K562 (cell line): ENCODE measurements around the gene COX4I2. TPM values are rescaled to one million over a fixed set of nuclear protein-coding genes. Genes with fewer than 3 reads are reported as not detected.
A peak's percentile ranks its signal among the peaks of the same experiment; 100 is the strongest.

Source experiments
- DACH1 ChIP-seq: fragments of 450-650 bp; IDR thresholded peaks from 2 replicates; pipeline ENCODE4 v1.6.1; 2018; ENCODE audit not compliant: partially characterized antibody
- HDAC2 ChIP-seq: fragments of 450-650 bp; IDR thresholded peaks from 2 replicates; pipeline ENCODE4 v1.6.1; 2016; ENCODE audit warnings: mild to moderate bottlenecking
- KDM1A ChIP-seq, 2 experiments: fragments of 450-650 bp; IDR thresholded peaks; 2 replicates each; pipeline ENCODE4 v1.6.1; 2016; ENCODE audit warnings: mild to moderate bottlenecking in 2 of 2
- KLF13 ChIP-seq: fragments of 450-650 bp; IDR thresholded peaks from 2 replicates; pipeline ENCODE4 v1.6.1; 2016; ENCODE audit warnings: missing genetic modification characterization, low read depth, mild to moderate bottlenecking, missing compliant biosample characterization, moderate library complexity, borderline replicate concordance
- MEF2D ChIP-seq: conservative IDR thresholded peaks from 2 replicates; pipeline ENCODE4 v1.6.1; 2016; ENCODE audit warnings: low read depth, missing genetic modification characterization, missing compliant biosample characterization
- MXI1 ChIP-seq: IDR thresholded peaks from 2 replicates; pipeline ENCODE4 v1.6.1; 2011; ENCODE audit warnings: low read depth, mild to moderate bottlenecking, improper control_type of control experiment, low read length
- RAD51 ChIP-seq: fragments of 450-650 bp; IDR thresholded peaks from 2 replicates; pipeline ENCODE4 v1.7.1; 2016; ENCODE audit warnings: low read depth, mild to moderate bottlenecking, borderline replicate concordance
- SMAD1 ChIP-seq: fragments of 150-350 bp; IDR thresholded peaks from 2 replicates; pipeline ENCODE4 v1.6.1; 2014; ENCODE audit warnings: low read length, low read depth; ENCODE audit not compliant: partially characterized antibody
- SOX6 ChIP-seq: fragments of 450-650 bp; IDR thresholded peaks from 2 replicates; pipeline ENCODE4 v1.6.1; 2014; ENCODE audit warnings: mild to moderate bottlenecking
- ZNF217 ChIP-seq: sonication (generic); formaldehyde crosslinking; IDR thresholded peaks from 2 replicates; pipeline ENCODE4 v1.8.0; 2022; ENCODE audit warnings: mild to moderate bottlenecking, missing genetic modification reagents
- ZNF316 ChIP-seq: fragments of 450-650 bp; IDR thresholded peaks from 2 replicates; pipeline ENCODE4 v1.6.1; 2016
- polyA plus RNA-seq, 8 experiments: library from polyadenylated mRNA; depleted of rRNA in 4 of 8; stranded (reverse) in 5 of 8; unstranded in 3 of 8; fragments of >200 nt; fragmentation: Nextera tagmentation in 2 of 8; fragmentation: Illumina TruSeq in 1 of 8; extraction: Ambion mirVana in 2 of 8; extraction: Trizol in 1 of 8; gene quantifications; 2 replicates each; pipeline versions ENCODE4 v1.2.1 to v1.2.3, GENCODE V29; 2011 to 2014; ENCODE audit warnings: inconsistent platforms in 1 of 8, missing spikeins in 1 of 8
- total RNA-seq, 7 experiments: library from RNA; depleted of rRNA in 6 of 7; stranded (reverse); fragments of >200 nt in 6 of 7; fragmentation: Illumina TruSeq in 2 of 7; extraction: Trizol in 2 of 7; gene quantifications; 2 replicates each; pipeline versions ENCODE4 v1.2.1 to v1.2.3, GENCODE V29; 2011 to 2021; ENCODE audit warnings: low replicate concordance in 1 of 7
- TF ChIP-seq, protein P1 (sequence below): fragments of 250-450 bp; sonication (Bioruptor Pico); IDR thresholded peaks from 2 replicates; pipeline ENCODE4 v1.6.1; 2021; ENCODE audit warnings: mild to moderate bottlenecking
- TF ChIP-seq, protein P2 (sequence below), 2 experiments: IDR thresholded peaks; 2 replicates each; pipeline ENCODE4 v1.6.1; 2011; ENCODE audit warnings: borderline replicate concordance in 1 of 2, control low read depth in 1 of 2, low read depth in 1 of 2, low read length in 1 of 2, mild to moderate bottlenecking in 1 of 2, mixed read lengths in 1 of 2, moderate library complexity in 1 of 2; ENCODE audit not compliant: insufficient read depth in 1 of 2, insufficient read length in 1 of 2, poor library complexity in 1 of 2, severe bottlenecking in 1 of 2; ENCODE audit errors: extremely low read depth in 1 of 2
- TF ChIP-seq, protein P3 (sequence below): fragments of 450-650 bp; formaldehyde crosslinking; IDR thresholded peaks from 2 replicates; pipeline ENCODE4 v1.4.0; 2022; ENCODE audit warnings: mild to moderate bottlenecking, moderate library complexity
- TF ChIP-seq, protein P4 (sequence below): sonication (generic); formaldehyde crosslinking; IDR thresholded peaks from 2 replicates; pipeline ENCODE4 v1.8.0; 2022; ENCODE audit warnings: mild to moderate bottlenecking, missing genetic modification reagents
- TF ChIP-seq, protein P5 (sequence below): sonication (generic); formaldehyde crosslinking; IDR thresholded peaks from 2 replicates; pipeline ENCODE4 v1.8.1; 2023; ENCODE audit warnings: mild to moderate bottlenecking, missing genetic modification reagents
- TF ChIP-seq, protein P6 (sequence below), 2 experiments: fragments of 450-650 bp in 1 of 2; sonication (generic) in 1 of 2; formaldehyde crosslinking; conservative IDR thresholded peaks; 2 replicates each; pipeline versions ENCODE4 v1.4.0 to v1.8.1; 2020 to 2022; ENCODE audit warnings: mild to moderate bottlenecking in 1 of 2, missing genetic modification reagents in 1 of 2

COX4I2 gene
- total and polyA plus RNA-seq, 9 of the 15 experiments (the other 6 are each of a cell fraction or from before 2014, with no cell fraction given), result not detected

DNA sequence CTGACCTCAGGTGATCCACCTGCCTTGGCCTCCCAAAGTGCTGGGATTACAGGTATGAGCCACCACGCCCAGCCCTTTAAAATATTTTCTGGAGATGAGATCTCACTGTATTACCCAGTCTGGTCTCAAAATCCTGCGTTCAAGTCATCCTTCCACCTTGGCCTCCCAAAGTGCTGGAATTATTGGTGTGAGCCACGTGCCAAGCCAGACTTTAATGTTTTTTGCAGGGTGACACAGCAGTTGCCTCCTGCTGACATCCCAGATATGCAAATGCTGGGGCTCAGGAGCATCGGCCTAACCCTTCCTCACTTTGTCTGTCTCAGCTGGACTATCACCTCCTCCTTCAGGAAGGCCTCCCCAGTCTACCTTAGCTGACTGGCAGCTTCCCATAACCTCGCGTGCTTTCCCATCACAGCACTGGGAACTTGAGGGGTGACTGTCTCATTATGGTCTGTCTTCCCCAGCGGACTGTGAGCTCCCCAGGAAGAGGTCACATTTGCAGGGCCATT is 46.9 kb upstream of the COX4I2 start (continued):
- TF ChIP-seq, protein P1, sequence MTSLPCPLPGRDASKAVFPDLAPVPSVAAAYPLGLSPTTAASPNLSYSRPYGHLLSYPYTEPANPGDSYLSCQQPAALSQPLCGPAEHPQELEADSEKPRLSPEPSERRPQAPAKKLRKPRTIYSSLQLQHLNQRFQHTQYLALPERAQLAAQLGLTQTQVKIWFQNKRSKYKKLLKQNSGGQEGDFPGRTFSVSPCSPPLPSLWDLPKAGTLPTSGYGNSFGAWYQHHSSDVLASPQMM (CRISPR knock-in tag), result no peak
- TF ChIP-seq MEF2D (tag) (no peak), SMAD1 (no peak), RAD51 (peak; percentile 52; the same call in 1 of the 2 replicates), DACH1 (peak; percentile 37), SOX6 (peak; percentile 16; the same call in 1 of the 2 replicates), ZNF316 (peak; percentile 92), HDAC2 (peak; percentile 65; the same call in 1 of the 2 replicates), MXI1 (0 out of 2 replicates have a peak, but pooled peaks have one; percentile 44), KDM1A (IDR thresholded peaks at IDR 0.05) (0 out of 4 replicates have a peak, but pooled peaks have one; percentile 49 to 56), KLF13 (tag) (no peak), ZNF217 (CRISPR knock-in tag) (no peak)
- TF ChIP-seq, protein P2, sequence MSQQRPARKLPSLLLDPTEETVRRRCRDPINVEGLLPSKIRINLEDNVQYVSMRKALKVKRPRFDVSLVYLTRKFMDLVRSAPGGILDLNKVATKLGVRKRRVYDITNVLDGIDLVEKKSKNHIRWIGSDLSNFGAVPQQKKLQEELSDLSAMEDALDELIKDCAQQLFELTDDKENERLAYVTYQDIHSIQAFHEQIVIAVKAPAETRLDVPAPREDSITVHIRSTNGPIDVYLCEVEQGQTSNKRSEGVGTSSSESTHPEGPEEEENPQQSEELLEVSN (IDR thresholded peaks at IDR 0.05; ENCODE audit: borderline replicate concordance in 1 of 2, extremely low read depth in 1 of 2, insufficient read depth in 1 of 2, insufficient read length in 1 of 2, low read depth in 1 of 2, low read length in 1 of 2, poor library complexity in 1 of 2, severe bottlenecking in 1 of 2), result peak; percentile 35 to 69
- TF ChIP-seq, protein P3, sequence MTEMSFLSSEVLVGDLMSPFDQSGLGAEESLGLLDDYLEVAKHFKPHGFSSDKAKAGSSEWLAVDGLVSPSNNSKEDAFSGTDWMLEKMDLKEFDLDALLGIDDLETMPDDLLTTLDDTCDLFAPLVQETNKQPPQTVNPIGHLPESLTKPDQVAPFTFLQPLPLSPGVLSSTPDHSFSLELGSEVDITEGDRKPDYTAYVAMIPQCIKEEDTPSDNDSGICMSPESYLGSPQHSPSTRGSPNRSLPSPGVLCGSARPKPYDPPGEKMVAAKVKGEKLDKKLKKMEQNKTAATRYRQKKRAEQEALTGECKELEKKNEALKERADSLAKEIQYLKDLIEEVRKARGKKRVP (CRISPR knock-in tag), result no peak
- TF ChIP-seq, protein P4, sequence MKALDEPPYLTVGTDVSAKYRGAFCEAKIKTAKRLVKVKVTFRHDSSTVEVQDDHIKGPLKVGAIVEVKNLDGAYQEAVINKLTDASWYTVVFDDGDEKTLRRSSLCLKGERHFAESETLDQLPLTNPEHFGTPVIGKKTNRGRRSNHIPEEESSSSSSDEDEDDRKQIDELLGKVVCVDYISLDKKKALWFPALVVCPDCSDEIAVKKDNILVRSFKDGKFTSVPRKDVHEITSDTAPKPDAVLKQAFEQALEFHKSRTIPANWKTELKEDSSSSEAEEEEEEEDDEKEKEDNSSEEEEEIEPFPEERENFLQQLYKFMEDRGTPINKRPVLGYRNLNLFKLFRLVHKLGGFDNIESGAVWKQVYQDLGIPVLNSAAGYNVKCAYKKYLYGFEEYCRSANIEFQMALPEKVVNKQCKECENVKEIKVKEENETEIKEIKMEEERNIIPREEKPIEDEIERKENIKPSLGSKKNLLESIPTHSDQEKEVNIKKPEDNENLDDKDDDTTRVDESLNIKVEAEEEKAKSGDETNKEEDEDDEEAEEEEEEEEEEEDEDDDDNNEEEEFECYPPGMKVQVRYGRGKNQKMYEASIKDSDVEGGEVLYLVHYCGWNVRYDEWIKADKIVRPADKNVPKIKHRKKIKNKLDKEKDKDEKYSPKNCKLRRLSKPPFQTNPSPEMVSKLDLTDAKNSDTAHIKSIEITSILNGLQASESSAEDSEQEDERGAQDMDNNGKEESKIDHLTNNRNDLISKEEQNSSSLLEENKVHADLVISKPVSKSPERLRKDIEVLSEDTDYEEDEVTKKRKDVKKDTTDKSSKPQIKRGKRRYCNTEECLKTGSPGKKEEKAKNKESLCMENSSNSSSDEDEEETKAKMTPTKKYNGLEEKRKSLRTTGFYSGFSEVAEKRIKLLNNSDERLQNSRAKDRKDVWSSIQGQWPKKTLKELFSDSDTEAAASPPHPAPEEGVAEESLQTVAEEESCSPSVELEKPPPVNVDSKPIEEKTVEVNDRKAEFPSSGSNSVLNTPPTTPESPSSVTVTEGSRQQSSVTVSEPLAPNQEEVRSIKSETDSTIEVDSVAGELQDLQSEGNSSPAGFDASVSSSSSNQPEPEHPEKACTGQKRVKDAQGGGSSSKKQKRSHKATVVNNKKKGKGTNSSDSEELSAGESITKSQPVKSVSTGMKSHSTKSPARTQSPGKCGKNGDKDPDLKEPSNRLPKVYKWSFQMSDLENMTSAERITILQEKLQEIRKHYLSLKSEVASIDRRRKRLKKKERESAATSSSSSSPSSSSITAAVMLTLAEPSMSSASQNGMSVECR (CRISPR knock-in tag), result no peak
- TF ChIP-seq, protein P5, sequence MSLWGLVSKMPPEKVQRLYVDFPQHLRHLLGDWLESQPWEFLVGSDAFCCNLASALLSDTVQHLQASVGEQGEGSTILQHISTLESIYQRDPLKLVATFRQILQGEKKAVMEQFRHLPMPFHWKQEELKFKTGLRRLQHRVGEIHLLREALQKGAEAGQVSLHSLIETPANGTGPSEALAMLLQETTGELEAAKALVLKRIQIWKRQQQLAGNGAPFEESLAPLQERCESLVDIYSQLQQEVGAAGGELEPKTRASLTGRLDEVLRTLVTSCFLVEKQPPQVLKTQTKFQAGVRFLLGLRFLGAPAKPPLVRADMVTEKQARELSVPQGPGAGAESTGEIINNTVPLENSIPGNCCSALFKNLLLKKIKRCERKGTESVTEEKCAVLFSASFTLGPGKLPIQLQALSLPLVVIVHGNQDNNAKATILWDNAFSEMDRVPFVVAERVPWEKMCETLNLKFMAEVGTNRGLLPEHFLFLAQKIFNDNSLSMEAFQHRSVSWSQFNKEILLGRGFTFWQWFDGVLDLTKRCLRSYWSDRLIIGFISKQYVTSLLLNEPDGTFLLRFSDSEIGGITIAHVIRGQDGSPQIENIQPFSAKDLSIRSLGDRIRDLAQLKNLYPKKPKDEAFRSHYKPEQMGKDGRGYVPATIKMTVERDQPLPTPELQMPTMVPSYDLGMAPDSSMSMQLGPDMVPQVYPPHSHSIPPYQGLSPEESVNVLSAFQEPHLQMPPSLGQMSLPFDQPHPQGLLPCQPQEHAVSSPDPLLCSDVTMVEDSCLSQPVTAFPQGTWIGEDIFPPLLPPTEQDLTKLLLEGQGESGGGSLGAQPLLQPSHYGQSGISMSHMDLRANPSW (CRISPR knock-in tag), result 0 out of 2 replicates have a peak, but pooled peaks have one; percentile 39
- TF ChIP-seq, protein P6, sequence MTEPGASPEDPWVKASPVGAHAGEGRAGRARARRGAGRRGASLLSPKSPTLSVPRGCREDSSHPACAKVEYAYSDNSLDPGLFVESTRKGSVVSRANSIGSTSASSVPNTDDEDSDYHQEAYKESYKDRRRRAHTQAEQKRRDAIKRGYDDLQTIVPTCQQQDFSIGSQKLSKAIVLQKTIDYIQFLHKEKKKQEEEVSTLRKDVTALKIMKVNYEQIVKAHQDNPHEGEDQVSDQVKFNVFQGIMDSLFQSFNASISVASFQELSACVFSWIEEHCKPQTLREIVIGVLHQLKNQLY (CRISPR knock-in tag; conservative IDR thresholded peaks at IDR 0.05), result no peak
